Endothelial cell of umbilical vein (primary cell): ENCODE results near the gene RNMT. TPM values are rescaled to one million over a fixed set of nuclear protein-coding genes. Genes with fewer than 3 reads are reported as not detected.

Experiments
- BruUV-seq: library from RNA; stranded (reverse); fragments of 400-500 nt; replicated peaks from 2 replicates; lab custom pipeline; 2021; lab: Mats Ljungman, UMichigan
- CTCF ChIA-PET: fragments of 300-600, 350-600 bp; sonication (Branson Sonifier 250); formaldehyde crosslinking; loops from one replicate; lab custom pipeline; 2021; ENCODE audit warnings: antibody characterized with exemption, inconsistent platforms; lab: Charles Lee
- POLR2A ChIA-PET: fragments of 300-600, 350-600 bp; sonication (Branson Sonifier 250); formaldehyde crosslinking; loops from one replicate; lab custom pipeline; 2021; ENCODE audit warnings: antibody characterized with exemption, inconsistent platforms; lab: Charles Lee
- DNase-seq: peaks from one replicate; pipeline ENCODE4 v3.0.0-alpha.2; 2011; ENCODE audit warnings: low read depth, low spot score
- FAIRE-seq: peaks from 2 replicates; lab custom pipeline; 2011; peaks lifted over from hg19 to GRCh38; lab: Jason Lieb, UNC
- H2AFZ ChIP-seq: 2 replicates; pipeline ENCODE4 v1.6.0; 2012; ENCODE audit warnings: low read depth, low read length, control low read depth, inconsistent platforms
- H3K27ac ChIP-seq: 2 replicates; pipeline ENCODE4 v1.5.1; 2011; ENCODE audit warnings: low read depth, mild to moderate bottlenecking, control low read depth, low read length, moderate library complexity; ENCODE audit not compliant: insufficient read depth
- H3K27me3 ChIP-seq, 2 experiments: 2 replicates each; pipeline versions ENCODE4 v1.6.0 to v1.6.1; 2011; ENCODE audit warnings: low read length in 2 of 2, mixed read lengths in 1 of 2; ENCODE audit not compliant: control insufficient read depth in 2 of 2, insufficient read depth in 2 of 2
- H3K36me3 ChIP-seq, 2 experiments: 2 replicates in 1 of 2; 3 replicates in 1 of 2; pipeline ENCODE4 v1.5.1; 2011; ENCODE audit warnings: low read length in 2 of 2, mild to moderate bottlenecking in 1 of 2, moderate library complexity in 1 of 2; ENCODE audit not compliant: control insufficient read depth in 2 of 2, insufficient read depth in 2 of 2; ENCODE audit errors: extremely low read depth in 1 of 2
- H3K4me1 ChIP-seq: 3 replicates; pipeline ENCODE4 v1.5.1; 2011; ENCODE audit warnings: mild to moderate bottlenecking, low read length; ENCODE audit not compliant: control insufficient read depth, insufficient read depth; ENCODE audit errors: extremely low read depth
- H3K4me2 ChIP-seq: 2 replicates; pipeline ENCODE4 v1.6.1; 2011; ENCODE audit warnings: low read length, control low read depth, mixed read lengths; ENCODE audit not compliant: insufficient read depth
- H3K4me3 ChIP-seq, 3 experiments: fragments of 200-600 bp in 1 of 3; sonication (generic), shearing (Covaris generic) in 1 of 3; replicated peaks in 1 of 3; 2 replicates each; pipeline ENCODE4 v1.5.1; 2011 to 2016; ENCODE audit warnings: control low read depth in 3 of 3, low read length in 3 of 3, mild to moderate bottlenecking in 2 of 3, inconsistent platforms in 1 of 3, low read depth in 1 of 3, moderate library complexity in 1 of 3; ENCODE audit not compliant: insufficient read depth in 1 of 3
- H3K79me2 ChIP-seq: 2 replicates; pipeline ENCODE4 v1.6.0; 2012; ENCODE audit warnings: low read length, inconsistent platforms; ENCODE audit not compliant: control insufficient read depth, insufficient read depth
- H3K9ac ChIP-seq: replicated peaks from 2 replicates; pipeline ENCODE3; 2011; ENCODE audit warnings: low read length, control low read depth; ENCODE audit not compliant: insufficient read depth; ENCODE audit errors: extremely low read depth
- H3K9me1 ChIP-seq: replicated peaks from 3 replicates; pipeline ENCODE4 v1.6.0; 2011; ENCODE audit warnings: mild to moderate bottlenecking, low read length; ENCODE audit not compliant: control insufficient read depth, insufficient read depth; ENCODE audit errors: extremely low read depth
- H3K9me3 ChIP-seq: replicated peaks from 2 replicates; pipeline ENCODE4 v1.5.1; 2012; ENCODE audit warnings: low read length, inconsistent platforms; ENCODE audit not compliant: control insufficient read depth, insufficient read depth
- H4K20me1 ChIP-seq: replicated peaks from 2 replicates; pipeline ENCODE3; 2011; ENCODE audit warnings: mild to moderate bottlenecking, low read length; ENCODE audit not compliant: control insufficient read depth, insufficient read depth; ENCODE audit errors: extremely low read depth
- EZH2 ChIP-seq: IDR thresholded peaks from 2 replicates; pipeline ENCODE4 v1.6.1; 2012; ENCODE audit warnings: borderline replicate concordance, low read depth, mild to moderate bottlenecking, moderate library complexity, low read length, inconsistent platforms; ENCODE audit not compliant: severe bottlenecking
- FOS ChIP-seq: IDR thresholded peaks from 2 replicates; pipeline ENCODE4 v1.6.1; 2011; ENCODE audit warnings: mild to moderate bottlenecking, low read length, moderate library complexity, borderline replicate concordance; ENCODE audit not compliant: insufficient read depth
- GATA2 ChIP-seq: IDR thresholded peaks from 2 replicates; pipeline ENCODE4 v1.7.0; 2011; ENCODE audit warnings: low read depth, mild to moderate bottlenecking, moderate library complexity, mixed read lengths, low read length; ENCODE audit not compliant: insufficient read length, insufficient read depth
- JUN ChIP-seq: IDR thresholded peaks from 2 replicates; pipeline ENCODE4 v1.6.1; 2011; ENCODE audit warnings: borderline replicate concordance, low read depth; ENCODE audit not compliant: insufficient read length, insufficient read depth
- MAX ChIP-seq: IDR thresholded peaks from 2 replicates; pipeline ENCODE4 v1.6.1; 2011; ENCODE audit not compliant: insufficient read depth, insufficient read length
- MYC ChIP-seq: IDR thresholded peaks from one replicate; pipeline ENCODE4 v1.6.1; 2011; ENCODE audit warnings: mild to moderate bottlenecking, low read depth, low read length
- POLR2A ChIP-seq: IDR thresholded peaks from 2 replicates; pipeline ENCODE4 v1.6.1; 2012; ENCODE audit warnings: low read depth, mild to moderate bottlenecking, control low read depth, low read length
- POLR2AphosphoS5 ChIP-seq: IDR thresholded peaks from 2 replicates; pipeline ENCODE4 v1.6.1; 2012; ENCODE audit warnings: low read depth, mild to moderate bottlenecking, control low read depth, low read length, moderate library complexity; ENCODE audit not compliant: insufficient read depth
- dilution Hi-C: fragments of 300-500 bp; cut with MboI; formaldehyde crosslinking; loops from one replicate; pipeline ENCODE4 v1.15.0; 2019; ENCODE audit warnings: low sequenced_read_pairs; ENCODE audit not compliant: extremely low pct_ligation_motif_present
- intact Hi-C: fragments of 100-400 bp; cut with micrococcal nuclease; formaldehyde crosslinking; loops from one replicate; pipeline ENCODE4 v1.10.0; 2022
- polyA plus RNA-seq, 4 experiments: library from polyadenylated mRNA; depleted of rRNA in 3 of 4; stranded (reverse) in 3 of 4; unstranded in 1 of 4; fragments of >200 nt; gene quantifications; 2 replicates each; pipeline versions ENCODE4 v1.2.1 to v1.2.3, GENCODE V29; 2011 to 2012; ENCODE audit warnings: missing spikeins in 1 of 4
- total RNA-seq: library from RNA; stranded (reverse); gene quantifications from 2 replicates; pipeline ENCODE4 v1.2.3, GENCODE V29; 2021
- TF ChIP-seq, protein P1 (sequence below), 2 donors: IDR thresholded peaks; 1 replicate in 1 of 2; 2 replicates in 1 of 2; pipeline ENCODE4 v1.5.1; 2011; ENCODE audit warnings: low read length in 2 of 2, mild to moderate bottlenecking in 2 of 2, moderate library complexity in 2 of 2, control low read depth in 1 of 2, inconsistent platforms in 1 of 2, low read depth in 1 of 2; ENCODE audit not compliant: insufficient read depth in 1 of 2; ENCODE audit errors: extremely low read depth in 1 of 2

RNMT gene
- total and polyA plus RNA-seq, 2 donors (not counting 3 experiments of a cell fraction or from before 2014, with no cell fraction given) = 9.8 to 29.5 TPM

DNA sequence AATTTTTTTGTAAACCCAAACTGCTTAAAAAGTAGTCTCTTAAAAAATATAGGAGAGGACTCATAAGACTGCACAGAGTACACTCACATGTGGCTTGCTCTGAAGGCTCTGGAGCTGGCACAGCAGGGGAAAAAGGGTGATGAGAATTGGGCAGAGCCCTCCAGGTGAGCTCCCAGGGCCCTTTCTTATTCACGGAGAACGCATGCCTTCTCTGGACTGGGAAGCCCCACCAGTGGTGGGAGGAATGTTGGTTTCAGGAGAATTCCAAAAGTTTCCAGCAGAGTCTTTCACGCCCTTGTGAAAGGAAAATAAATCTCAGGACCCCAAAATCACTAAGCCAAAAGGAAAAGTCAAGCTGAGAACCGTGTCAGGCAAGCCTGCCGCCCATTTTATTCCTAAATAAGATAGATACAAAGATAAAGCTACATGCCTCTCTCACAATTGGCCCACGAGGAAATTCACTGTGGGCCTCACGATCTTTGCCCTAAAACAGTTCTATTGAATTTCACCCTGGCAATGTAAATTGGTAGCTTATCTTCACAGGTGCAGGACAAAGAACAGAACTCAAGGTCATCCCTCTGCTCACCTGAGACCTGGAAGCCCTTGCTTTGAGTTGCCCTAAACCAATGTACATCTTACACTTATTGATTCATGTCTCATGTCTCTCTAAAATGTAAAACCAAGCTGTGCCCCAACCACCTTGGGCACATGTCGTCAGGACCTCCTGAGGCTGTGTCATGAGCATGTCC lies 82.0 kb downstream of the RNMT start:
- no peaks in the 10 kb centered on the region for H3K9me3 ChIP-seq
- no peaks in the 10 kb centered on the region for H3K79me2 ChIP-seq
- no peak overlapping the region for H3K27ac ChIP-seq
- intact Hi-C loops = loop anchor here (10.0 kb wide), 1 partner anchor 344 kb away; no protein-coding TSS in a partner anchor
- TF ChIP-seq MAX (no peak), POLR2A (no peak), JUN (no peak), MYC (no peak), EZH2 (no peak), POLR2AphosphoS5 (no peak), FOS (no peak), GATA2 (no peak)
- TF ChIP-seq, protein P1, sequence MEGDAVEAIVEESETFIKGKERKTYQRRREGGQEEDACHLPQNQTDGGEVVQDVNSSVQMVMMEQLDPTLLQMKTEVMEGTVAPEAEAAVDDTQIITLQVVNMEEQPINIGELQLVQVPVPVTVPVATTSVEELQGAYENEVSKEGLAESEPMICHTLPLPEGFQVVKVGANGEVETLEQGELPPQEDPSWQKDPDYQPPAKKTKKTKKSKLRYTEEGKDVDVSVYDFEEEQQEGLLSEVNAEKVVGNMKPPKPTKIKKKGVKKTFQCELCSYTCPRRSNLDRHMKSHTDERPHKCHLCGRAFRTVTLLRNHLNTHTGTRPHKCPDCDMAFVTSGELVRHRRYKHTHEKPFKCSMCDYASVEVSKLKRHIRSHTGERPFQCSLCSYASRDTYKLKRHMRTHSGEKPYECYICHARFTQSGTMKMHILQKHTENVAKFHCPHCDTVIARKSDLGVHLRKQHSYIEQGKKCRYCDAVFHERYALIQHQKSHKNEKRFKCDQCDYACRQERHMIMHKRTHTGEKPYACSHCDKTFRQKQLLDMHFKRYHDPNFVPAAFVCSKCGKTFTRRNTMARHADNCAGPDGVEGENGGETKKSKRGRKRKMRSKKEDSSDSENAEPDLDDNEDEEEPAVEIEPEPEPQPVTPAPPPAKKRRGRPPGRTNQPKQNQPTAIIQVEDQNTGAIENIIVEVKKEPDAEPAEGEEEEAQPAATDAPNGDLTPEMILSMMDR (IDR thresholded peaks at IDR 0.05; ENCODE audit: extremely low read depth in 1 of 2, insufficient read depth in 1 of 2, low read depth in 1 of 2, low read length in 2 of 2) = no peak
- H3K9me1 ChIP-seq = no peaks in the 10 kb centered on the region
- ChIA-PET CTCF (no interaction called here), POLR2A (no interaction called here)
- H2AFZ ChIP-seq = no peak overlapping the region
- no TSS peak for BruUV-seq
- dilution Hi-C loops = no loop called here
- H3K4me1 ChIP-seq = no peaks in the 10 kb centered on the region
- no peak overlapping the region for H3K9ac ChIP-seq
- FAIRE-seq (no peak), DNase-seq (no peak)
- no peak overlapping the region for H3K4me2 ChIP-seq
- H4K20me1 ChIP-seq = no peaks in the 10 kb centered on the region
- H3K27me3 ChIP-seq = peaks cover 0 to 3% of the 10 kb centered on the region in 2 experiments
- no peaks in the 10 kb centered on the region for H3K36me3 ChIP-seq
- no peak overlapping the region for H3K4me3 ChIP-seq
